Tibial artery (tissue), 4 donors: ENCODE results near the gene FOXN4.

Source experiments
- DNase-seq, 2 donors: peaks; one replicate each; pipeline ENCODE4 v3.0.0-alpha.2; 2019
- H3K27ac ChIP-seq, 2 donors: fragments of 200-600 bp; sonication (generic) in 1 of 2; 1 replicate in 1 of 2; 2 replicates in 1 of 2; pipeline ENCODE4 v1.5.1; 2018 to 2019; ENCODE audit warnings: mild to moderate bottlenecking in 1 of 2
- H3K27me3 ChIP-seq, 2 donors: fragments of 200-600 bp; sonication (generic) in 1 of 2; one replicate each; pipeline versions ENCODE4 v1.5.1 to v1.6.0; 2016 to 2019
- H3K36me3 ChIP-seq, 3 donors: fragments of 200-600 bp; sonication (generic) in 2 of 3; one replicate each; pipeline ENCODE4 v1.5.1; 2016 to 2019; ENCODE audit warnings: mild to moderate bottlenecking in 2 of 3
- H3K4me1 ChIP-seq, 4 donors: fragments of 200-600 bp; sonication (generic) in 2 of 4; 1 replicate in 3 of 4; 2 replicates in 1 of 4; pipeline ENCODE4 v1.5.1; 2016 to 2019
- H3K4me3 ChIP-seq, 2 donors: fragments of 200-600 bp; sonication (generic) in 1 of 2; 1 replicate in 1 of 2; 2 replicates in 1 of 2; pipeline ENCODE4 v1.5.1; 2018 to 2019; ENCODE audit warnings: mild to moderate bottlenecking in 2 of 2
- H3K9me3 ChIP-seq, 3 donors: fragments of 200-600 bp; sonication (generic) in 1 of 3; one replicate each; pipeline ENCODE4 v1.5.1; 2016 to 2019
- intact Hi-C: fragments of 100-400 bp; cut with DNase I; formaldehyde crosslinking; loops from one replicate; pipeline ENCODE4 v1.15.0; 2023; ENCODE audit warnings: low total_unique reads
- TF ChIP-seq, protein P1 (sequence below), 2 experiments: fragments of 200-600 bp in 1 of 2; fragments of 450-650 bp in 1 of 2; IDR thresholded peaks; one replicate each; pipeline ENCODE4 v1.5.1; 2017 to 2019; ENCODE audit warnings: antibody characterized with exemption in 2 of 2, mild to moderate bottlenecking in 1 of 2, moderate library complexity in 1 of 2

FOXN4 gene

DNA sequence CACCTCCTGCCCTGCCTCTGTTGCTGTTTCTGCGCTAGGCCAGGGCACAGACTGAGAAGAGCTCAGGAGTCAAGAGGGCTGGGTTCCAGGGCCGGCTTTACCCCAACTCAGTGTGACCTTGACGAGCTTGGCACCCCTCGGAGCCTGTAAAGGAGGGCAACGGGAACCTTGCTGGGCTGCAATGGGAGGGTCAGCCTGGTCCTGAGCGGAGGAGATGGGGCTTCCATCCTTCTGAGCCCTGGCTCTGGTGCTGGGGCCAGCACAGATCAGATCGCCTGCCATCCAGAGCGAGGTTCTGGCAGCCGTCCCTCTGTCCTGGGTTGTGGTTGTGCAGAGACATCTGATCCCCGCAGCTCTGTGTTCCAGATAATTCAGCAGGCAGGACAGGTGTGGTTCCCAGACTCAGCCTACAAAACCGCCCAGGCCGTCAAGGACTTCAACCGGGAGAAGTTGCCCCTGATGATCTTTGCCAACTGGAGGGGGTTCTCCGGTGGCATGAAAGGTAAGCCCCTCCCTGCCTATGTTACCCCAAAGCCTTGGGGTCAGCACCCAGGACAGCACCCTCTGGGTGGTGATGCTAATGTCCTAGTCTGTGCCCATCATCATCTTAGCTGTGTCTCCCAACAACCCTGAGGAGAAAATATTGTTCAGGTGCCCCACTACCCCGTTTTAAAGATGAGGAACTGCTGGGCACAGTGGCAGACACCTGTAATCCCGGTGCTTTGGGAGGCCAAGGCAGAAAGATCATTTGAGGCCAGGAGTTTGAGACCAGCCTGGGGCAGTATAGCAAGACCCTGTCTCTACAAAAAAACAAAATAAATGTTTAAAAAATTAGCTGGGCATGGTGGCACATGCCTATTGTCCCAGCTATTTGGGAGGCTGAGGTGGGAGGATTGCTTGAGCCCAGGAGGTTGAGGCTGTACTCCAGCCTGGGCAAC, 50.2 kb downstream of the FOXN4 start:
- Histone ChIP-seq H3K4me3 (no peak overlapping the region), H3K27ac (no peak overlapping the region), H3K27me3 (no peaks in the 10 kb centered on the region), H3K4me1 (no peaks in the 10 kb centered on the region), H3K36me3 (peaks cover 67 to 100% (median 91%) of the 10 kb centered on the region in 3 donors), H3K9me3 (peaks cover 0 to 9% (median 6%) of the 10 kb centered on the region in 3 donors)
- TF ChIP-seq, protein P1, sequence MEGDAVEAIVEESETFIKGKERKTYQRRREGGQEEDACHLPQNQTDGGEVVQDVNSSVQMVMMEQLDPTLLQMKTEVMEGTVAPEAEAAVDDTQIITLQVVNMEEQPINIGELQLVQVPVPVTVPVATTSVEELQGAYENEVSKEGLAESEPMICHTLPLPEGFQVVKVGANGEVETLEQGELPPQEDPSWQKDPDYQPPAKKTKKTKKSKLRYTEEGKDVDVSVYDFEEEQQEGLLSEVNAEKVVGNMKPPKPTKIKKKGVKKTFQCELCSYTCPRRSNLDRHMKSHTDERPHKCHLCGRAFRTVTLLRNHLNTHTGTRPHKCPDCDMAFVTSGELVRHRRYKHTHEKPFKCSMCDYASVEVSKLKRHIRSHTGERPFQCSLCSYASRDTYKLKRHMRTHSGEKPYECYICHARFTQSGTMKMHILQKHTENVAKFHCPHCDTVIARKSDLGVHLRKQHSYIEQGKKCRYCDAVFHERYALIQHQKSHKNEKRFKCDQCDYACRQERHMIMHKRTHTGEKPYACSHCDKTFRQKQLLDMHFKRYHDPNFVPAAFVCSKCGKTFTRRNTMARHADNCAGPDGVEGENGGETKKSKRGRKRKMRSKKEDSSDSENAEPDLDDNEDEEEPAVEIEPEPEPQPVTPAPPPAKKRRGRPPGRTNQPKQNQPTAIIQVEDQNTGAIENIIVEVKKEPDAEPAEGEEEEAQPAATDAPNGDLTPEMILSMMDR (IDR thresholded peaks at IDR 0.05), result no peak
- intact Hi-C loops, result no loop called here
- no peak for DNase-seq

- DNase-seq, result no peak
These were observed 50.9 kb downstream of the FOXN4 start for GRCh38 chr12:109258201-109258600.

GRCh38 chr12:109256011-109256410, 53.1 kb downstream of the FOXN4 start:
- intact Hi-C loops, result no loop called here

More at GRCh38 chr12:109258201-109258600, 50.9 kb downstream of the FOXN4 start:
- Histone ChIP-seq H3K36me3 (peaks cover 67 to 100% (median 91%) of the 10 kb centered on the region in 3 donors), H3K27me3 (no peaks in the 10 kb centered on the region), H3K4me1 (no peaks in the 10 kb centered on the region), H3K4me3 (no peak overlapping the region), H3K9me3 (peaks cover 0 to 12% (median 8%) of the 10 kb centered on the region in 3 donors), H3K27ac (no peak overlapping the region)
- intact Hi-C loops, result no loop called here
- TF ChIP-seq, protein P1 (IDR thresholded peaks at IDR 0.05), result no peak

GRCh38 chr12:109255377-109255776, 53.7 kb downstream of the FOXN4 start:
- TF ChIP-seq, protein P1 (IDR thresholded peaks at IDR 0.05), result no peak
- H3K4me3 ChIP-seq, result no peak overlapping the region
- H3K9me3 ChIP-seq, result peaks cover 0 to 9% (median 6%) of the 10 kb centered on the region in 3 donors
- no peaks in the 10 kb centered on the region for H3K4me1 ChIP-seq
- intact Hi-C loops, result no loop called here
- H3K27ac ChIP-seq, result no peak overlapping the region
- no peaks in the 10 kb centered on the region for H3K27me3 ChIP-seq
- no peak for DNase-seq
- peaks cover 55 to 99% (median 90%) of the 10 kb centered on the region in 3 donors for H3K36me3 ChIP-seq

More at GRCh38 chr12:109256011-109256410, 53.1 kb downstream of the FOXN4 start:
- H3K9me3 ChIP-seq, result peaks cover 0 to 9% (median 6%) of the 10 kb centered on the region in 3 donors
- no peak for DNase-seq
- H3K4me1 ChIP-seq, result no peaks in the 10 kb centered on the region
- TF ChIP-seq, protein P1 (IDR thresholded peaks at IDR 0.05), result no peak
- no peak overlapping the region for H3K4me3 ChIP-seq
- no peak overlapping the region for H3K27ac ChIP-seq
- no peaks in the 10 kb centered on the region for H3K27me3 ChIP-seq
- H3K36me3 ChIP-seq, result peaks cover 58 to 100% (median 93%) of the 10 kb centered on the region in 3 donors

DNA sequence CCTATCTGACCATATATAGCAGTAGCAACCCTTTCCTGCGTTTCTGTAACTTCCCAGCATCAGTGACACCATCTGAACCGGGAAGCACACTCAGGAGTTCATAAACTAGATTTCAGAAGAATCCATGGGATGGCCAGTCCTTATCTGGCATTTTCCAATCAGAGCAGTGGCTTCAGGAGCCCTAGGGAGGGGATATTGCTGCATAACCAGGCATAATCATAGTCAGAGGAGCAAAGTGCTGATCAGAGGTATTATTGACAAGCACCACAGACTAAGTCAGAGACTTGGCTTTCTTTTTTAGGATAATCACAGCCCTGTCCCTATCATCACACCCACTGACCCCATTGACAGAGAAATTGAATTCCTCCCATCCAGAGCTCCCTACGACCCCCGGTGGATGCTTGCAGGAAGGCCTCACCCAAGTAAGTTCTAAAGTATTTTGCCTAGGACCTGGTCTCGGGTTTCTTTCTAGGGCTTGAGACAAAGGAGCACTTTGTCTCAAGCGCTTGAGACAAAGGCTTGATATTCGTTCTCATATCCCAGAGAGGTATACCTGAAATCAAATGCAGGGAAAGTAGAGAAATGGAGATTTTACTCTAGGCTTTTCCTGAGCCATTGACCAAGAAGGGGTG, 55.1 kb downstream of the FOXN4 start:
- H3K27ac ChIP-seq, result no peak overlapping the region
- intact Hi-C loops, result no loop called here
- H3K36me3 ChIP-seq, result peaks cover 47 to 93% (median 86%) of the 10 kb centered on the region in 3 donors
- no peak overlapping the region for H3K4me3 ChIP-seq
- DNase-seq, result no peak
- TF ChIP-seq, protein P1 (IDR thresholded peaks at IDR 0.05), result no peak
- H3K4me1 ChIP-seq, result no peaks in the 10 kb centered on the region
- H3K27me3 ChIP-seq, result no peaks in the 10 kb centered on the region
- H3K9me3 ChIP-seq, result peaks cover 0 to 9% (median 6%) of the 10 kb centered on the region in 3 donors
